RWPE1 (cell line): Measurements from ENCODE around the gene CLEC3A.
A peak's percentile ranks its signal among the peaks of the same experiment; 100 is the strongest.
"Not testable (repeated sequence)": the region's sequence is repeated elsewhere in the genome, so short reads cannot be mapped to it uniquely, and the experiment has no call there.

Experiments
- CTCF ChIA-PET: fragments of 350-600 bp; sonication (Branson Sonifier 250); formaldehyde crosslinking; extraction: SDS; loops from one replicate; lab custom pipeline; 2021; lab: Yijun Ruan, JAX
- POLR2A ChIA-PET: fragments of 400-600 bp; formaldehyde crosslinking; extraction: SDS; loops from one replicate; lab custom pipeline; 2020; ENCODE audit warnings: antibody characterized with exemption; ENCODE audit not compliant: low non-redundant PET; lab: Yijun Ruan, JAX
- DNase-seq: peaks from one replicate; pipeline ENCODE4 v3.0.0; 2012; ENCODE audit warnings: low spot score
- H3K27ac ChIP-seq: fragments of 450-650 bp; 2 replicates; pipeline ENCODE4 v1.5.1; 2017
- TF ChIP-seq, protein P1 (sequence below): fragments of 450-650 bp; conservative IDR thresholded peaks from 2 replicates; pipeline ENCODE4 v1.5.1; 2017; ENCODE audit warnings: low read depth, mild to moderate bottlenecking

Gene CLEC3A

DNA sequence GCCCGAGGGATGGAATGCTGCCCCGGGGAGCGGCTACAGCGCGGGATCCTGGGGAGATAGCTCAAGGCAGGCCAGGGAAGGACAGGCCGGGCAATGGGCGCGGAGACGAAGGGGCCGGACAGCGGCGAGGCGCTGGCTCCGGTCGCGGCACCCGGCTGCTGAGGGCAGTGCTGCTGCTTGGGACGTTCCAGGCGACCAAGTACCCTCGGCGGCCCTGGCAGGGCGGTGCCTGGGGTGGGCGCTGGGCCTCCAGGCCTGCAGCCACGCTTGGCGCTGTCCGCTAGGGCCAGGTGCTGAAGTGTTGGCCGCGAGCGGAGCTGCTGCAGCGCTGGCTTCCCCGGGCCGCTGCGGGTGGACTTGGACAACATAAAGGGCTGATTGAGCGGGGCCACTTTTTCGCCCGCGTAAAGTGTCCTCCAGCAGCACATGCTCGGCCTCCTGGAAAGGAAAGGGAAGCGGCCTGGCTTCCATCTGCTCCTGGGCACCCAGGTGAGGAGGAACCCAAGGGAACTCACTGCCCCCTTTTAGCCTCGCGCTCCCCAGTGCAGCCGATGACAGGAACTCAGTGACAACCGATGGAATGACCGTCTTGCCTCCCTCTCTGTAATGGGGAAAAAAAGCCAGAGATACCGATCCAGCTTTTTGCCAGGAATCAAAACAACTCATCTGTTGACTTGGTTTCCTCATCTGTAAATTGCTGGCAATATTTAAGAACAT lies 23.7 kb downstream of the CLEC3A start:
- ChIA-PET CTCF (interaction anchor here (0.6 kb wide), 1 partner anchor 53 kb away, joined by 3 read pairs; the partner anchor contains the start of gene WWOX), POLR2A (no interaction called here)
- no peak overlapping the region for H3K27ac ChIP-seq
- peak; percentile 32 for DNase-seq
- TF ChIP-seq, protein P1, sequence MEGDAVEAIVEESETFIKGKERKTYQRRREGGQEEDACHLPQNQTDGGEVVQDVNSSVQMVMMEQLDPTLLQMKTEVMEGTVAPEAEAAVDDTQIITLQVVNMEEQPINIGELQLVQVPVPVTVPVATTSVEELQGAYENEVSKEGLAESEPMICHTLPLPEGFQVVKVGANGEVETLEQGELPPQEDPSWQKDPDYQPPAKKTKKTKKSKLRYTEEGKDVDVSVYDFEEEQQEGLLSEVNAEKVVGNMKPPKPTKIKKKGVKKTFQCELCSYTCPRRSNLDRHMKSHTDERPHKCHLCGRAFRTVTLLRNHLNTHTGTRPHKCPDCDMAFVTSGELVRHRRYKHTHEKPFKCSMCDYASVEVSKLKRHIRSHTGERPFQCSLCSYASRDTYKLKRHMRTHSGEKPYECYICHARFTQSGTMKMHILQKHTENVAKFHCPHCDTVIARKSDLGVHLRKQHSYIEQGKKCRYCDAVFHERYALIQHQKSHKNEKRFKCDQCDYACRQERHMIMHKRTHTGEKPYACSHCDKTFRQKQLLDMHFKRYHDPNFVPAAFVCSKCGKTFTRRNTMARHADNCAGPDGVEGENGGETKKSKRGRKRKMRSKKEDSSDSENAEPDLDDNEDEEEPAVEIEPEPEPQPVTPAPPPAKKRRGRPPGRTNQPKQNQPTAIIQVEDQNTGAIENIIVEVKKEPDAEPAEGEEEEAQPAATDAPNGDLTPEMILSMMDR: no peak

DNA sequence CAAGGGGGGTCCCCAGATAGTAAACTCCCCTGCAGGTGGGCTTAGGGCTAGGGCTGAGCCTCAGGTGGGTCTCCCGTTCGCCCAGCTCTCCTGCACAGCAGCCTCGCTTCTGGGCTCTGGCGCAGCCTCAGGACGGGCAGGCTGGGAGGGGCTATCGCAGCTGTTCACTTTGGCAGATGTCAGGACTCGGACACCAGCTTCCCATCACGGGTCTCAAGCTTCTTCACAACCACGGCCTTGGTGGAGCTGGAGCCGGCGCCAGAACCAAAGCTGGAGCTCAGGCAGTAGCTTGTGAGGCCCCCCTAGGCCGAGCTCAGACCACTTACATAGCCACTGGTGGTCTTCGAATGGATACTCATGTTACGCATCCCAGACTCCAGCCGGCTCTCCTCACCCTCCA lies 26.0 kb downstream of the CLEC3A start:
- DNase-seq: no peak
- CTCF ChIA-PET: interaction anchor here (0.5 kb wide), 1 partner anchor 74 kb away, joined by 3 read pairs; no protein-coding TSS in a partner anchor
- POLR2A ChIA-PET: no interaction called here
- no peak overlapping the region for H3K27ac ChIP-seq
- TF ChIP-seq, protein P1: no peak

DNA sequence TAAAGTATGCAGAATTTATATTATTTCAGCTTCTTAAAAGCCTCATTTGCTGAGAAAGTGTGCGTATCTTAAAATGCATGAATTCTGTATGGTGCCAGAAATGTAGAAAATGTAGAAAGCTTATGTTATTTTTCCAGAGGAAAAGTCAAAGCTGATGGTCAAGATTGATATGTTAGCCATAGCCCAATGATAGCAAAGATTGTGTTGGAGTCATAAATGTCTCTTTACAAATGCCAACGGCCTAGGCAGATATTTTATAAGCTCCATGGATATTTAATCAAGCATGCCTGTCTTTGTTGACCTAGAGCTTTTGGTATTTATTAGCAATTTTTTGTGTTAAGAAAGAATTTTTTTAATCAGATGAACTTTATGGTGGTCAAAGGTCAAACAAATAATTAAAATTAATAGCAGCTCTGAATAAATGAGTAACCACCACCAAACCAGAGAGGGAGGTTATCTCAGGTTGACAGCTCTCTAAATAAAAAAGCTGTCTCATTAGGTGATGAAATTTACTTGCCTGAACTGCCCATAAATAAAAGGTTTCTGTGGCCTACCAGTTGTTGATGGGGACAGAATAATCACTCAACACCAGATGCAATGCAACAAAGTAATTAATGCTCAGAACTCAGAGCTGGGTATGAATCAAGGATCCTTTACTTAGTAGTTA lies 28.5 kb downstream of the CLEC3A start:
- DNase-seq: no peak
- CTCF ChIA-PET: no interaction called here

DNA sequence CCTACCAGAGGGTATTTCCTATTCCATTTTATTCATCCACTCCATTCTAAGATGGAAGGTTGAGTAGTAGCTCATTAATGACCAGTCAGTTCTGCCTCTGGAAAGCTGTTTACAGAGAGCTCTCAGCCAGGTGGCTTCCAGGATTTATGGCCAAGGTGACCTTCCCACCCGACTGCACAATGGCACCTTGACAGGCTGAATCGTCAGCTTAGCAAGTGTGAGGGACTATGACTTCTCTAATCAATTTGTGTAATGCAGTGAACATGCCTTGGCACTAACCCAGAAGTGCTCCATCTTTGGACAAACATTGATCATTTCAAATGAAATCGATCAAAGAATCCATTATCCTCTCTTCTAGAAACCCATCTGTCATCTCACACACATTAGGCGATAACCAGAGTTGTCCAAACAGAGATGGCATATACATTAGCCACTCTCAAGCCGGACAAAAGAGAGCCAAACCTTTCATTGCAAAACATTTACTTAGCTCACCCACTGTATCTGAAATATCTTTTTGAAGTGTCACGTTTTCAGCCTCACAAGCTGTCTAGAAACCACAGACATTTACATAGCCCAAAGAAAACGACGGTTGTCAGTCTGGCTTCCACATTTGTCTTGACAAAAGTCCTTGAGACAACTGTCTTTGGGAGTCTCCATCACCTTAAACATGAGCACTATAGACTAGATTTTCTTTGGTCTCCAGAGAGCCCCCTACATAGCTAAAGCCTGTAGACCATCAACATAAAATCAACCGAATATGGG lies 35.6 kb downstream of the CLEC3A start:
- TF ChIP-seq, protein P1: no peak
- DNase-seq: no peak
- ChIA-PET POLR2A (no interaction called here), CTCF (no interaction called here)
- H3K27ac ChIP-seq: no peak overlapping the region

More for the DNA sequence above, 28.5 kb downstream of the CLEC3A start:
- POLR2A ChIA-PET: no interaction called here
- H3K27ac ChIP-seq: no peak overlapping the region
- TF ChIP-seq, protein P1: no peak

DNA sequence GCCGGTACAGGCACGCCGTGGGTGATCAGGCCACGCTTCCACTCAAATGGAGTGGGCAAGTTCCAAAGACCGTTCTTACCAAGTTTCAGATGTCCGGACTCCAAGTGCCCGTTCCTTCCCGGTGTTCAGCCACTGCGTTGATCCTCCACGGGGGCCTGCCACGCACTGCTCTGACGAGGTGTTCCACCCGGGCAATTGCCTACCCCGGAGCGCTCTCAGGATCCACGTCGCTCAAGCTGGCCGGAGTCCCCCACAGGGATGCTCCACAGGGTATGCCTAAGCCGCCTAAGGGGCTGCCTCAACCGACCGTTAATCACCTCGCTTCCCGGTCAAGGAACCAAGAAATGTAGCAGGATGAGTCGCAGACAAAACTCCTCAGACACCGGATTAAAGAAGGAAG lies 37.5 kb downstream of the CLEC3A start:
- POLR2A ChIA-PET, DNase-seq, H3K27ac ChIP-seq: not testable (repeated sequence)
- CTCF ChIA-PET: interaction anchor here (1.3 kb wide), 1 partner anchor 40 kb away, joined by 5 read pairs; the partner anchor contains the start of gene WWOX

DNA sequence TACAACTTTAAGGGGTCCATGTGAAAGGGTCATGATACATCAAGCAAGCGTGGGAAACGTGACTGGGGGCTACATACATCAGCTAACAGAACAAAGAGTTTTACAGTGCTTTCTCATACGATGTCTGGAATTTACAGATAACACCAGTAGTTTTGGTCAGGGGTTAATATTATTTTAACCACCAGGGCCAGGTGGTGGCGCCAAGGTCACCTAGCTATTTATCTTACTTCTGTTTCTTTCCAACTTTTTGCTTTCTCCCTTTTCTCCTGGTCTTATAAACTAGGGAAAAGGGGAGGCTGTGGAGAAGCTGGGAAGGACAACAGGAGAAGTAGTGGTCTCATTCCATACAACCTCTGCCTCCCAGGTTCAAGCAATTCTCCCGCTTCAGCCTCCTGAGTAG lies 37.9 kb downstream of the CLEC3A start:
- H3K27ac ChIP-seq: no peak overlapping the region
- TF ChIP-seq, protein P1: no peak
- CTCF ChIA-PET: interaction anchor here (1.3 kb wide), 1 partner anchor 39 kb away, joined by 5 read pairs; the partner anchor contains the start of gene WWOX
- DNase-seq: no peak
- POLR2A ChIA-PET: no interaction called here
